H9 (cell line): Measurements from ENCODE around the gene KLHDC10. TPM values are rescaled to one million over a fixed set of nuclear protein-coding genes. Genes with fewer than 3 reads are reported as not detected.

Experiments
- DNase-seq: peaks from one replicate; pipeline ENCODE4 v3.0.0-alpha.2; 2017
- H2AFZ ChIP-seq: one replicate; pipeline ENCODE4 v1.6.1; 2013; ENCODE audit warnings: mild to moderate bottlenecking, low read length, control low read depth, moderate library complexity
- H2AK5ac ChIP-seq: 2 replicates; pipeline ENCODE4 v1.6.1; 2013; ENCODE audit warnings: low read length, control low read depth, mixed read lengths; ENCODE audit not compliant: insufficient read length
- H2BK120ac ChIP-seq: one replicate; pipeline ENCODE4 v1.6.1; 2013; ENCODE audit warnings: low read depth, mild to moderate bottlenecking, low read length, control low read depth, inconsistent platforms; ENCODE audit not compliant: poor library complexity, severe bottlenecking
- H2BK12ac ChIP-seq: 2 replicates; pipeline ENCODE4 v1.6.1; 2013; ENCODE audit warnings: low read length, control low read depth, mixed read lengths, low read depth; ENCODE audit not compliant: insufficient read length
- H2BK15ac ChIP-seq: 2 replicates; pipeline ENCODE4 v1.6.1; 2013; ENCODE audit warnings: low read depth, low read length, control low read depth
- H2BK20ac ChIP-seq: one replicate; pipeline ENCODE4 v1.6.1; 2013; ENCODE audit warnings: low read depth, mild to moderate bottlenecking, low read length, control low read depth, inconsistent platforms; ENCODE audit not compliant: poor library complexity, severe bottlenecking
- H2BK5ac ChIP-seq: 2 replicates; pipeline ENCODE4 v1.6.1; 2013; ENCODE audit warnings: low read length, control low read depth, mixed read lengths; ENCODE audit not compliant: insufficient read length
- H3K14ac ChIP-seq: 2 replicates; pipeline ENCODE4 v1.6.1; 2013; ENCODE audit warnings: low read length, control low read depth; ENCODE audit not compliant: insufficient read depth
- H3K18ac ChIP-seq: 2 replicates; pipeline ENCODE4 v1.6.1; 2013; ENCODE audit warnings: low read depth, mild to moderate bottlenecking, mixed read lengths, low read length, control low read depth; ENCODE audit not compliant: insufficient read length
- H3K23ac ChIP-seq: 2 replicates; pipeline ENCODE4 v1.6.1; 2013; ENCODE audit warnings: low read length, control low read depth, mixed read lengths, low read depth; ENCODE audit not compliant: insufficient read length
- H3K23me2 ChIP-seq: 2 replicates; pipeline ENCODE4 v1.6.1; 2013; ENCODE audit warnings: low read depth, mild to moderate bottlenecking, mixed read lengths, low read length, control low read depth; ENCODE audit not compliant: insufficient read length, poor library complexity, severe bottlenecking
- H3K27ac ChIP-seq: 2 replicates; pipeline ENCODE4 v1.5.1; 2013; ENCODE audit warnings: low read length, control low read depth, mixed read lengths, low read depth; ENCODE audit not compliant: insufficient read length
- H3K27me3 ChIP-seq: 2 replicates; pipeline ENCODE4 v1.6.1; 2013; ENCODE audit warnings: low read length, control low read depth, inconsistent platforms; ENCODE audit not compliant: insufficient read depth
- H3K4ac ChIP-seq: 2 replicates; pipeline ENCODE4 v1.6.1; 2013; ENCODE audit warnings: low read depth, mild to moderate bottlenecking, control low read depth, inconsistent platforms, low read length, moderate library complexity
- H3K4me1 ChIP-seq: 2 replicates; pipeline ENCODE4 v1.6.1; 2013; ENCODE audit warnings: low read length, control low read depth, inconsistent platforms; ENCODE audit not compliant: insufficient read depth
- H3K4me2 ChIP-seq: 2 replicates; pipeline ENCODE4 v1.6.1; 2013; ENCODE audit warnings: low read length, control low read depth, mixed read lengths; ENCODE audit not compliant: insufficient read length, insufficient read depth
- H3K56ac ChIP-seq: 2 replicates; pipeline ENCODE4 v1.6.1; 2013; ENCODE audit warnings: low read depth, mild to moderate bottlenecking, mixed read lengths, low read length, control low read depth; ENCODE audit not compliant: insufficient read length
- H3K79me1 ChIP-seq: 2 replicates; pipeline ENCODE4 v1.6.1; 2013; ENCODE audit warnings: low read depth, mild to moderate bottlenecking, moderate library complexity, low read length, control low read depth, inconsistent platforms; ENCODE audit not compliant: insufficient read depth, poor library complexity, severe bottlenecking
- H3K79me2 ChIP-seq: 2 replicates; pipeline ENCODE4 v1.6.1; 2013; ENCODE audit warnings: low read length, control low read depth, inconsistent platforms; ENCODE audit not compliant: insufficient read depth
- H3K9ac ChIP-seq: 2 replicates; pipeline ENCODE4 v1.6.1; 2013; ENCODE audit warnings: low read length, control low read depth, mixed read lengths; ENCODE audit not compliant: insufficient read length; ENCODE audit errors: extremely low read depth
- H3K9me3 ChIP-seq: one replicate; pipeline ENCODE4 v1.6.1; 2013; ENCODE audit warnings: low read depth, low read length, inconsistent platforms; ENCODE audit not compliant: control insufficient read depth
- H3T11ph ChIP-seq: one replicate; pipeline ENCODE4 v1.6.1; 2013; ENCODE audit warnings: mild to moderate bottlenecking, low read length, control low read depth, inconsistent platforms
- H4K20me1 ChIP-seq: one replicate; pipeline ENCODE4 v1.6.1; 2013; ENCODE audit not compliant: control insufficient read depth, insufficient read length, insufficient read depth
- H4K5ac ChIP-seq: 2 replicates; pipeline ENCODE4 v1.6.1; 2013; ENCODE audit warnings: low read depth, mild to moderate bottlenecking, mixed read lengths, low read length, control low read depth; ENCODE audit not compliant: insufficient read length
- H4K8ac ChIP-seq: replicated peaks from 2 replicates; pipeline ENCODE4 v1.6.1; 2013; ENCODE audit warnings: low read length, control low read depth, mixed read lengths, low read depth; ENCODE audit not compliant: insufficient read length
- H4K91ac ChIP-seq: 2 replicates; pipeline ENCODE4 v1.6.1; 2013; ENCODE audit warnings: low read depth, mild to moderate bottlenecking, moderate library complexity, mixed read lengths, low read length, control low read depth; ENCODE audit not compliant: insufficient read length
- H3K27ac Mint-ChIP-seq, 3 experiments: 2 replicates in 2 of 3; 3 replicates in 1 of 3; pipeline ENCODE4 v1.8.0; 2020 to 2021; ENCODE audit warnings: mixed read lengths in 3 of 3, mild to moderate bottlenecking in 1 of 3, moderate library complexity in 1 of 3
- H3K27me3 Mint-ChIP-seq: 2 replicates; pipeline ENCODE4 v1.8.0; 2021; ENCODE audit warnings: low read depth, mild to moderate bottlenecking, moderate library complexity, mixed read lengths
- H3K36me3 Mint-ChIP-seq, 3 experiments: 2 replicates in 2 of 3; 3 replicates in 1 of 3; pipeline ENCODE4 v1.8.0; 2020 to 2021; ENCODE audit warnings: low read depth in 3 of 3, mixed read lengths in 3 of 3; ENCODE audit not compliant: insufficient read depth in 1 of 3
- H3K4me1 Mint-ChIP-seq, 2 experiments: 2 replicates each; pipeline ENCODE4 v1.8.0; 2020; ENCODE audit warnings: mixed read lengths in 2 of 2
- H3K4me3 Mint-ChIP-seq, 2 experiments: 2 replicates in 1 of 2; 3 replicates in 1 of 2; pipeline ENCODE4 v1.8.0; 2020 to 2021; ENCODE audit warnings: mild to moderate bottlenecking in 2 of 2, mixed read lengths in 2 of 2, moderate library complexity in 1 of 2
- H3K9me3 Mint-ChIP-seq, 2 experiments: 2 replicates in 1 of 2; 3 replicates in 1 of 2; pipeline ENCODE4 v1.8.0; 2020; ENCODE audit warnings: mild to moderate bottlenecking in 2 of 2, mixed read lengths in 2 of 2, moderate library complexity in 1 of 2
- total RNA-seq: library from RNA; stranded (reverse); gene quantifications from 2 replicates; pipeline ENCODE4 v1.2.1, GENCODE V29; 2021
- TF ChIP-seq, protein P1 (sequence below): fragments of 200-600 bp; sonication (generic); conservative IDR thresholded peaks from 3 replicates; pipeline ENCODE4 v1.8.0; 2021; ENCODE audit warnings: antibody characterized with exemption, mild to moderate bottlenecking

The KLHDC10 gene
- total RNA-seq, 1 experiment from 2014 or later, result 17.3 TPM

DNA sequence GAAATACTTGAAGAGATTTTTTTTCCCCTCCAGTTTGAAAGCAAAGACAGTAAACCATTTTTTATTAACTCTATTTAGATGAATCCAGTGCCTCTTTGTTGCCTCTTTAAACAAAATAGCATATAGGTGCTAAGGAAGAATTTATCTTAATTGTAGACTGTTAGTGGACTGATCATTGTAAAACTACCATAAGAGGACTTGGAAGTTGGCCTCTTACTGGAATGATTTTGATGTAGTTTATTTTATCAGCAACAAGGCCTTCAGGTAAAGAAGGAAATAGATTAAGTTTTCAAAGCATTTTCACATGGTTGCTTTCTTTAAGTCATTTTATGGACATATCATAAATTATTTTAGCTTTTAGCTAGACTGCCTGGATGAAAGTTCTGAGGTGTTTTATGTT is 53.2 kb downstream of the KLHDC10 start:
- H3K79me1 ChIP-seq, result no peaks in the 10 kb centered on the region
- H3K27ac ChIP-seq, result no peak overlapping the region
- no peak overlapping the region for H3K27ac Mint-ChIP-seq
- no peak overlapping the region for H3K23ac ChIP-seq
- H3K27me3 ChIP-seq, result no peaks in the 10 kb centered on the region
- no peak overlapping the region for H3K4ac ChIP-seq
- no peak overlapping the region for H2BK120ac ChIP-seq
- H3K36me3 Mint-ChIP-seq, result peaks cover 5 to 37% (median 36%) of the 10 kb centered on the region in 3 experiments; a peak in 6 of 7 replicates
- H3K18ac ChIP-seq, result no peak overlapping the region
- H4K91ac ChIP-seq, result no peak overlapping the region
- H2BK5ac ChIP-seq, result no peak overlapping the region
- H3K4me2 ChIP-seq, result no peak overlapping the region
- H3T11ph ChIP-seq, result no peak overlapping the region
- H3K27me3 Mint-ChIP-seq, result no peaks in the 10 kb centered on the region
- H3K14ac ChIP-seq, result no peak overlapping the region
- H3K4me3 Mint-ChIP-seq, result no peak overlapping the region
- H3K4me1 ChIP-seq, result no peaks in the 10 kb centered on the region
- H3K56ac ChIP-seq, result no peak overlapping the region
- H3K9me3 Mint-ChIP-seq, result no peaks in the 10 kb centered on the region
- no peak overlapping the region for H2BK12ac ChIP-seq
- H3K4me1 Mint-ChIP-seq, result no peaks in the 10 kb centered on the region
- no peaks in the 10 kb centered on the region for H4K20me1 ChIP-seq
- H3K9me3 ChIP-seq, result no peaks in the 10 kb centered on the region
- H2AFZ ChIP-seq, result no peak overlapping the region
- no peaks in the 10 kb centered on the region for H3K79me2 ChIP-seq
- H4K5ac ChIP-seq, result no peak overlapping the region
- H2AK5ac ChIP-seq, result no peak overlapping the region
- TF ChIP-seq, protein P1, sequence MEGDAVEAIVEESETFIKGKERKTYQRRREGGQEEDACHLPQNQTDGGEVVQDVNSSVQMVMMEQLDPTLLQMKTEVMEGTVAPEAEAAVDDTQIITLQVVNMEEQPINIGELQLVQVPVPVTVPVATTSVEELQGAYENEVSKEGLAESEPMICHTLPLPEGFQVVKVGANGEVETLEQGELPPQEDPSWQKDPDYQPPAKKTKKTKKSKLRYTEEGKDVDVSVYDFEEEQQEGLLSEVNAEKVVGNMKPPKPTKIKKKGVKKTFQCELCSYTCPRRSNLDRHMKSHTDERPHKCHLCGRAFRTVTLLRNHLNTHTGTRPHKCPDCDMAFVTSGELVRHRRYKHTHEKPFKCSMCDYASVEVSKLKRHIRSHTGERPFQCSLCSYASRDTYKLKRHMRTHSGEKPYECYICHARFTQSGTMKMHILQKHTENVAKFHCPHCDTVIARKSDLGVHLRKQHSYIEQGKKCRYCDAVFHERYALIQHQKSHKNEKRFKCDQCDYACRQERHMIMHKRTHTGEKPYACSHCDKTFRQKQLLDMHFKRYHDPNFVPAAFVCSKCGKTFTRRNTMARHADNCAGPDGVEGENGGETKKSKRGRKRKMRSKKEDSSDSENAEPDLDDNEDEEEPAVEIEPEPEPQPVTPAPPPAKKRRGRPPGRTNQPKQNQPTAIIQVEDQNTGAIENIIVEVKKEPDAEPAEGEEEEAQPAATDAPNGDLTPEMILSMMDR, result no peak
- H4K8ac ChIP-seq, result no peak overlapping the region
- no peak overlapping the region for H2BK15ac ChIP-seq
- no peak for DNase-seq
- no peaks in the 10 kb centered on the region for H3K23me2 ChIP-seq
- H3K9ac ChIP-seq, result no peak overlapping the region
- no peak overlapping the region for H2BK20ac ChIP-seq
